CD14-positive monocyte (primary cell): ENCODE data around the gene COPS4. TPM values are rescaled to one million over a fixed set of nuclear protein-coding genes. Genes with fewer than 3 reads are reported as not detected.

Source experiments
- DNase-seq, 3 donors: peaks; one replicate each; pipeline ENCODE4 v3.0.0-alpha.2; 2011 to 2022
- H2AFZ ChIP-seq: 2 replicates; pipeline ENCODE4 v1.6.0; 2012; ENCODE audit warnings: mild to moderate bottlenecking, low read depth, low read length, inconsistent platforms; ENCODE audit not compliant: insufficient read depth, poor library complexity, severe bottlenecking
- H3K27ac ChIP-seq, 2 donors: 1 replicate in 1 of 2; 2 replicates in 1 of 2; pipeline ENCODE4 v1.5.1; 2012 to 2013; ENCODE audit warnings: low read length in 2 of 2, control low read depth in 1 of 2, inconsistent platforms in 1 of 2, low read depth in 1 of 2, mild to moderate bottlenecking in 1 of 2
- H3K27me3 ChIP-seq, 2 donors: one replicate each; pipeline versions ENCODE4 v1.6.0 to v1.6.1; 2011 to 2013; ENCODE audit warnings: low read length in 2 of 2; ENCODE audit not compliant: control insufficient read depth in 2 of 2, insufficient read depth in 2 of 2
- H3K36me3 ChIP-seq, 2 donors: replicated peaks in 1 of 2; 1 replicate in 1 of 2; 2 replicates in 1 of 2; pipeline versions ENCODE4 v1.5.1 to v1.6.1; 2012 to 2013; ENCODE audit warnings: low read length in 2 of 2, control low read depth in 1 of 2, inconsistent platforms in 1 of 2, mild to moderate bottlenecking in 1 of 2; ENCODE audit not compliant: insufficient read depth in 2 of 2, control insufficient read depth in 1 of 2
- H3K4me1 ChIP-seq, 2 donors: 1 replicate in 1 of 2; 2 replicates in 1 of 2; pipeline versions ENCODE4 v1.5.1 to v1.6.1; 2012 to 2013; ENCODE audit warnings: low read length in 2 of 2, control low read depth in 1 of 2, inconsistent platforms in 1 of 2, mild to moderate bottlenecking in 1 of 2, moderate library complexity in 1 of 2; ENCODE audit not compliant: insufficient read depth in 2 of 2, control insufficient read depth in 1 of 2
- H3K4me2 ChIP-seq: replicated peaks from 2 replicates; pipeline ENCODE3; 2012; ENCODE audit warnings: low read length, moderate library complexity, mild to moderate bottlenecking; ENCODE audit not compliant: poor library complexity, severe bottlenecking; ENCODE audit errors: extremely low read depth
- H3K4me3 ChIP-seq, 3 experiments: fragments of 200-600 bp in 1 of 3; sonication (generic) in 1 of 3; replicated peaks in 1 of 3; 1 replicate in 2 of 3; 2 replicates in 1 of 3; pipeline ENCODE4 v1.5.1; 2011 to 2013; ENCODE audit warnings: low read length in 3 of 3, mild to moderate bottlenecking in 3 of 3, control low read depth in 2 of 3, low read depth in 2 of 3, inconsistent platforms in 1 of 3, moderate library complexity in 1 of 3
- H3K79me2 ChIP-seq: 2 replicates; pipeline ENCODE4 v1.6.0; 2012; ENCODE audit warnings: mild to moderate bottlenecking, control low read depth, inconsistent platforms, low read length, moderate library complexity; ENCODE audit not compliant: insufficient read depth
- H3K9ac ChIP-seq: 2 replicates; pipeline ENCODE4 v1.6.0; 2017; ENCODE audit warnings: low read length, mild to moderate bottlenecking; ENCODE audit not compliant: insufficient read depth, poor library complexity, severe bottlenecking
- H3K9me3 ChIP-seq, 2 donors: replicated peaks in 1 of 2; 1 replicate in 1 of 2; 2 replicates in 1 of 2; pipeline versions ENCODE4 v1.5.1 to v1.6.1; 2012 to 2013; ENCODE audit warnings: low read length in 2 of 2, control low read depth in 1 of 2; ENCODE audit not compliant: control insufficient read depth in 1 of 2, insufficient read depth in 1 of 2
- H4K20me1 ChIP-seq: 2 replicates; pipeline ENCODE4 v1.6.0; 2012; ENCODE audit warnings: mild to moderate bottlenecking, low read length, control low read depth, moderate library complexity; ENCODE audit not compliant: insufficient read depth
- H3K27ac Mint-ChIP-seq, 7 donors: one replicate each; pipeline ENCODE4 v1.8.0; 2020; ENCODE audit warnings: mild to moderate bottlenecking in 7 of 7, mixed read lengths in 7 of 7, moderate library complexity in 6 of 7, inconsistent platforms in 2 of 7
- H3K27me3 Mint-ChIP-seq, 3 donors: one replicate each; pipeline ENCODE4 v1.8.0; 2021 to 2022; ENCODE audit warnings: low read depth in 3 of 3, mild to moderate bottlenecking in 3 of 3, mixed read lengths in 3 of 3, moderate library complexity in 3 of 3, inconsistent platforms in 1 of 3
- H3K36me3 Mint-ChIP-seq, 2 donors: one replicate each; pipeline ENCODE4 v1.8.0; 2020; ENCODE audit warnings: mixed read lengths in 2 of 2, inconsistent platforms in 1 of 2, mild to moderate bottlenecking in 1 of 2
- H3K4me1 Mint-ChIP-seq: one replicate; pipeline ENCODE4 v1.8.0; 2020; ENCODE audit warnings: mild to moderate bottlenecking, mixed read lengths
- H3K4me3 Mint-ChIP-seq, 2 donors: one replicate each; pipeline ENCODE4 v1.8.0; 2020; ENCODE audit warnings: mild to moderate bottlenecking in 2 of 2, mixed read lengths in 2 of 2, moderate library complexity in 1 of 2
- H3K9me3 Mint-ChIP-seq, 7 donors: one replicate each; pipeline ENCODE4 v1.8.0; 2020 to 2022; ENCODE audit warnings: mixed read lengths in 7 of 7, mild to moderate bottlenecking in 6 of 7, moderate library complexity in 6 of 7, inconsistent platforms in 2 of 7
- WGBS: methylation state at CpG from one replicate; pipeline ENCODE4 v1.1.5; 2013; ENCODE audit warnings: missing lambda C conversion rate; ENCODE audit not compliant: insufficient coverage; 5-methylcytosine and 5-hydroxymethylcytosine counted together
- intact Hi-C, 2 donors: fragments of 100-400 bp; cut with micrococcal nuclease; formaldehyde crosslinking; loops; one replicate each; pipeline versions ENCODE4 v1.15.0 to v1.15.1; 2023
- polyA plus RNA-seq, 3 donors: library from polyadenylated mRNA; depleted of rRNA in 1 of 3; unstranded in 2 of 3; stranded (reverse) in 1 of 3; fragments of 300-500 nt in 2 of 3; fragments of >200 nt in 1 of 3; fragmentation: Illumina TruSeq in 2 of 3; gene quantifications; 1 replicate in 2 of 3; 2 replicates in 1 of 3; pipeline ENCODE4 v1.2.3, GENCODE V29; 2012 to 2021
- TF ChIP-seq, protein P1 (sequence below): fragments of 200-600 bp; IDR thresholded peaks from one replicate; pipeline ENCODE4 v1.8.0; 2022; ENCODE audit warnings: antibody characterized with exemption, mild to moderate bottlenecking

The COPS4 gene
- polyA plus RNA-seq, 3 donors: 16.0 to 54.7 (median 54.5) TPM

DNA sequence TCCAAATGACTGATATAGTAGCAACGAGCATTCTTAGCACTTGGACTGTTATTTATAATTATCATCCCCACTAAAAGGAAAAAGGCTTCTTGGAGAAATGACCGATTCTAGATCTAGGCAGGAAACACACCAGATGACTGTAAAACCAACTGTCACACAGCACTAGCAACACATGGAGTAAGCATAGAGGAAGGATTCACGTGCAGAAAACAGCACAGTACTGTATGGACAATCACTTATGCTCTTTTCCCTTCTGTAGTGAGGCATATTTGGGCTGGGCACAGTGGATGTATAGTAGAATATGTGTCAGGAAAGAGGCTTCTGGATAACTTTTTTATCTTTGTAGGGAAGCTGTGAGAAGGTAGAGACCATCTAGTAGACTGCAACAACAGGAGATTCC is 6.0 kb upstream of the COPS4 start:
- H3K9me3 ChIP-seq: peaks cover 15 to 21% of the 10 kb centered on the region in 2 donors
- no peak overlapping the region for H3K4me3 Mint-ChIP-seq
- TF ChIP-seq, protein P1, sequence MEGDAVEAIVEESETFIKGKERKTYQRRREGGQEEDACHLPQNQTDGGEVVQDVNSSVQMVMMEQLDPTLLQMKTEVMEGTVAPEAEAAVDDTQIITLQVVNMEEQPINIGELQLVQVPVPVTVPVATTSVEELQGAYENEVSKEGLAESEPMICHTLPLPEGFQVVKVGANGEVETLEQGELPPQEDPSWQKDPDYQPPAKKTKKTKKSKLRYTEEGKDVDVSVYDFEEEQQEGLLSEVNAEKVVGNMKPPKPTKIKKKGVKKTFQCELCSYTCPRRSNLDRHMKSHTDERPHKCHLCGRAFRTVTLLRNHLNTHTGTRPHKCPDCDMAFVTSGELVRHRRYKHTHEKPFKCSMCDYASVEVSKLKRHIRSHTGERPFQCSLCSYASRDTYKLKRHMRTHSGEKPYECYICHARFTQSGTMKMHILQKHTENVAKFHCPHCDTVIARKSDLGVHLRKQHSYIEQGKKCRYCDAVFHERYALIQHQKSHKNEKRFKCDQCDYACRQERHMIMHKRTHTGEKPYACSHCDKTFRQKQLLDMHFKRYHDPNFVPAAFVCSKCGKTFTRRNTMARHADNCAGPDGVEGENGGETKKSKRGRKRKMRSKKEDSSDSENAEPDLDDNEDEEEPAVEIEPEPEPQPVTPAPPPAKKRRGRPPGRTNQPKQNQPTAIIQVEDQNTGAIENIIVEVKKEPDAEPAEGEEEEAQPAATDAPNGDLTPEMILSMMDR: no peak
- H4K20me1 ChIP-seq: no peaks in the 10 kb centered on the region
- peaks cover 8% of the 10 kb centered on the region for H3K4me1 Mint-ChIP-seq
- no peaks in the 10 kb centered on the region for H3K36me3 ChIP-seq
- no peaks in the 10 kb centered on the region for H3K27me3 ChIP-seq
- H3K27ac ChIP-seq: no peak overlapping the region
- no peak for DNase-seq
- H2AFZ ChIP-seq: peak overlapping the region; percentile 36
- H3K27me3 Mint-ChIP-seq: peaks cover 0 to 3% (median 0%) of the 10 kb centered on the region in 3 donors
- 33% methylated on average over 1 of the region's 3 CpGs for WGBS
- H3K4me2 ChIP-seq: no peak overlapping the region
- H3K27ac Mint-ChIP-seq: no peak overlapping the region
- intact Hi-C loops: no loop called here
- H3K4me1 ChIP-seq: no peaks in the 10 kb centered on the region
- H3K9me3 Mint-ChIP-seq: peaks cover 9 to 24% (median 22%) of the 10 kb centered on the region in 7 donors
- H3K79me2 ChIP-seq: no peaks in the 10 kb centered on the region
- H3K36me3 Mint-ChIP-seq: no peaks in the 10 kb centered on the region
- no peak overlapping the region for H3K4me3 ChIP-seq
- H3K9ac ChIP-seq: no peak overlapping the region

DNA sequence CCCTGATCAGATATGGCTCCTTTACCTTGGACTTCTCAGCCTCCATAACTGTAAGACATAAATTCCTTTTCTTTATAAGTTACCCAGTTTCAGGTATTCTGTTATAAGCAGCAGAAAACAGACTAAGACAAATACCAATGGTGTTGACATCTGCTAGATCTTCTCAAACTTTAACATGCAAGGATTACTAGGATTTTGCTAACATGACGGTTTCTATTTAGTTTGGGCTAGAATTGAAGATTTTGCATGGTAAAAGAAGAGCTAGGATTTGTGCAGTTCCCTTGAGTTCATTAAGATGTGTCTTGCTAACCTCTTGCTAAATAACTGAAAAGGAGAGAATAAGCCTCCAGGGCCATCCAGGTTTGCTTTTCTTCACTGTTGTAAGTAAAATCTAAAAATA is 5.3 kb upstream of the COPS4 start:
- H3K27ac ChIP-seq: no peak overlapping the region
- no peak for DNase-seq
- H3K4me3 Mint-ChIP-seq: no peak overlapping the region
- H3K4me1 ChIP-seq: no peaks in the 10 kb centered on the region
- peaks cover 12 to 16% of the 10 kb centered on the region in 2 donors for H3K9me3 ChIP-seq
- no peak overlapping the region for H3K27ac Mint-ChIP-seq
- no CpG with 5 or more reads among the region's 1 CpG for WGBS
- H3K79me2 ChIP-seq: no peaks in the 10 kb centered on the region
- H3K36me3 Mint-ChIP-seq: no peaks in the 10 kb centered on the region
- intact Hi-C loops: loop anchor here in 1 of 2 donors (10.0 kb wide), 1 partner anchor 425 kb away; the partner anchor contains the start of genes HELQ and MRPS18C
- TF ChIP-seq, protein P1: no peak
- peaks cover 9 to 19% (median 17%) of the 10 kb centered on the region in 7 donors for H3K9me3 Mint-ChIP-seq
- no peak overlapping the region for H2AFZ ChIP-seq
- H4K20me1 ChIP-seq: no peaks in the 10 kb centered on the region
- H3K9ac ChIP-seq: no peak overlapping the region
- no peaks in the 10 kb centered on the region for H3K27me3 ChIP-seq
- no peak overlapping the region for H3K4me2 ChIP-seq
- H3K36me3 ChIP-seq: no peaks in the 10 kb centered on the region
- peaks cover 0 to 3% (median 0%) of the 10 kb centered on the region in 3 donors for H3K27me3 Mint-ChIP-seq
- peaks cover 8% of the 10 kb centered on the region for H3K4me1 Mint-ChIP-seq
- H3K4me3 ChIP-seq: no peak overlapping the region
